Testis (tissue), 2 donors: ENCODE results near the gene REEP2.

ENCODE experiments used
- POLR2A ChIP-seq: fragments of 450-650 bp; IDR thresholded peaks from one replicate; pipeline ENCODE4 v1.6.1; 2017; ENCODE audit warnings: antibody characterized with exemption, mild to moderate bottlenecking, moderate library complexity
- TF ChIP-seq, protein P1 (sequence below), 3 experiments: fragments of 450-650 bp in 2 of 3; fragments of 200-600 bp in 1 of 3; sonication (generic) in 1 of 3; IDR thresholded peaks; one replicate each; pipeline ENCODE4 v1.5.1; 2016 to 2019; ENCODE audit warnings: antibody characterized with exemption in 3 of 3, mild to moderate bottlenecking in 2 of 3, moderate library complexity in 1 of 3

GRCh38 chr5:138471052-138471361 lies 32.1 kb downstream of the REEP2 start:
- TF ChIP-seq, protein P1, sequence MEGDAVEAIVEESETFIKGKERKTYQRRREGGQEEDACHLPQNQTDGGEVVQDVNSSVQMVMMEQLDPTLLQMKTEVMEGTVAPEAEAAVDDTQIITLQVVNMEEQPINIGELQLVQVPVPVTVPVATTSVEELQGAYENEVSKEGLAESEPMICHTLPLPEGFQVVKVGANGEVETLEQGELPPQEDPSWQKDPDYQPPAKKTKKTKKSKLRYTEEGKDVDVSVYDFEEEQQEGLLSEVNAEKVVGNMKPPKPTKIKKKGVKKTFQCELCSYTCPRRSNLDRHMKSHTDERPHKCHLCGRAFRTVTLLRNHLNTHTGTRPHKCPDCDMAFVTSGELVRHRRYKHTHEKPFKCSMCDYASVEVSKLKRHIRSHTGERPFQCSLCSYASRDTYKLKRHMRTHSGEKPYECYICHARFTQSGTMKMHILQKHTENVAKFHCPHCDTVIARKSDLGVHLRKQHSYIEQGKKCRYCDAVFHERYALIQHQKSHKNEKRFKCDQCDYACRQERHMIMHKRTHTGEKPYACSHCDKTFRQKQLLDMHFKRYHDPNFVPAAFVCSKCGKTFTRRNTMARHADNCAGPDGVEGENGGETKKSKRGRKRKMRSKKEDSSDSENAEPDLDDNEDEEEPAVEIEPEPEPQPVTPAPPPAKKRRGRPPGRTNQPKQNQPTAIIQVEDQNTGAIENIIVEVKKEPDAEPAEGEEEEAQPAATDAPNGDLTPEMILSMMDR (IDR thresholded peaks at IDR 0.05) = no peak
- TF ChIP-seq POLR2A = no peak
